C1 segment of cervical spinal cord (tissue), 14 donors: Measurements from ENCODE around the gene NABP2.
"Not testable (repeated sequence)": the region's sequence is repeated elsewhere in the genome, so short reads cannot be mapped to it uniquely, and the experiment has no call there.

Experiments used
- DNase-seq, 14 donors: peaks; one replicate each; lab custom pipeline; 2025; lab: John Stamatoyannopoulos, UW

The NABP2 gene

DNA sequence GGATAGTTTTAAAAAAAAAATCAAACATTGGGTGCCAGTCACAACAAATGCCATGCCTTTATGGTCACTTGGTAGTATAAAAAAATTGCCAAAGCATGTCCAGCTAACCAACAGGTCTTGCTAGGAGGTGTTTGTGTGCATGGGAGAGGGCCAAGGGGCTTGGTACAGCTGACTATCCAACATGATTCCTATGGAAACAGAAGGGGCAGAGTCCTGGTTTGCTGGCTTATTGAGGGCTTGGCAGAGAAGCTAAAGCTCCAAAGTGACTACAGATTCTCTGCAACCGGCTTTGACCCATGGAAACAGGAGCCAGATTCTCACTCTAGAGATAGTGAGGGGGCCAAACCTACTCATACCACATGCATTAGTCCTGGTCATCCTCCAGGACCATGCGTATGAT, 48.3 kb downstream of the NABP2 start:
- not testable (repeated sequence) for DNase-seq

DNA sequence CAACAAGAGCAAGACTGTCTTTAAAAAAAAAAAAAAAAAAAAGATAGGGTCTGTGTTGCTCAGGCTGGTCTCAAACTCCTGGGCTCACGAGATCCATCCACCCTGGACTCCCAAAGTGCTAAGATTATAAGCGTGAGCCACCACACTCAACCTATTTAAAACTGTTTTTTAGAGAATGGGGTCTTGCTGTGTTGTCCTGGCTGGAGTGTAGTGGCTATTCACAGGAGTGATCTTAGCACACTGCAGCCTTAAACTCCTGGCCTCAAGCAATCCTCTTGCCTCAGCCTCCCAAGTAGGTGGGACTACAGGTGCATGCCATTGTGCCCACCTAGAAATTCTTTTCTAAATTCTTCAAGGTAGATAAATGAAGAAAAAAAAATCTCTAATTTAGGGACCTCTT, 50.2 kb downstream of the NABP2 start:
- no peak for DNase-seq

DNA sequence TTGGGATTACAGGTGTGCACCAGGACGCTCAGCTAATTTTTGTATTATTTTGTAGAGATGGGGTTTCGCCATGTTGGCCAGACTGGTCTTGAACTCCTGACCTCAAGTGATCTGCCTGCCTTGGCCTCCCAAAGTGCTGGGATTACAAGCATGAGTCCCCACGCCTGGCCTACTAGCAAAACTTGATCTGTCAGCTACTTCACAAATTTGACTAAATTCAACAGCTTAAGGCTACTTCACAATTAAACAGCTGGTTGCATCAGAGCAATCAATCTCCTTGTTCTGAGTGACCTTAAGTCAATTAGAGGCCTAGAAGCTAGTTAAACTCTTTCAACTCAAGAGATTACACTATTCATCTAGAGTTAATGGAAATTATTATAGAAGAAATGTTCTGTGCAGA, 54.8 kb downstream of the NABP2 start:
- no peak for DNase-seq
